HL-60 (cell line): ENCODE measurements around the gene WLS.
"Not testable (repeated sequence)": the region's sequence is repeated elsewhere in the genome, so short reads cannot be mapped to it uniquely, and the experiment has no call there.

Source experiments
- DNase-seq, 2 experiments: peaks; one replicate each; pipeline ENCODE4 v3.0.0-alpha.2; 2010 to 2020; ENCODE audit warnings: low read depth in 1 of 2, low spot score in 1 of 2
- H3K27ac ChIP-seq: fragments of 250-450 bp; sonication (Bioruptor Pico); replicated peaks from 2 replicates; pipeline ENCODE4 v1.5.1; 2020; ENCODE audit warnings: mild to moderate bottlenecking, moderate library complexity
- H3K27me3 ChIP-seq: fragments of 250-450 bp; sonication (Bioruptor Pico); 2 replicates; pipeline ENCODE4 v1.5.1; 2021; ENCODE audit warnings: mild to moderate bottlenecking, moderate library complexity; ENCODE audit not compliant: insufficient read depth, poor library complexity, severe bottlenecking
- H3K4me3 ChIP-seq: replicated peaks from 2 replicates; pipeline ENCODE4 v1.5.1; 2011; ENCODE audit warnings: mild to moderate bottlenecking, control low read depth, low read length; ENCODE audit not compliant: insufficient read depth
- GABPA ChIP-seq: IDR thresholded peaks from 2 replicates; pipeline ENCODE4 v1.6.1; 2012; ENCODE audit warnings: low read depth
- POLR2AphosphoS5 ChIP-seq: IDR thresholded peaks from 2 replicates; pipeline ENCODE4 v1.6.1; 2012; ENCODE audit warnings: low read depth
- SPI1 ChIP-seq: IDR thresholded peaks from 2 replicates; pipeline ENCODE4 v1.6.1; 2012; ENCODE audit warnings: low read depth, mild to moderate bottlenecking, borderline replicate concordance
- TF ChIP-seq, protein P1 (sequence below): IDR thresholded peaks from one replicate; pipeline ENCODE4 v1.5.1; 2011; ENCODE audit warnings: low read length, control low read depth, inconsistent platforms; ENCODE audit not compliant: insufficient read depth
- TF ChIP-seq, protein P2 (sequence below): IDR thresholded peaks from 2 replicates; pipeline ENCODE4 v1.6.1; 2012; ENCODE audit warnings: low read depth; ENCODE audit not compliant: insufficient replicate concordance

Gene WLS

DNA sequence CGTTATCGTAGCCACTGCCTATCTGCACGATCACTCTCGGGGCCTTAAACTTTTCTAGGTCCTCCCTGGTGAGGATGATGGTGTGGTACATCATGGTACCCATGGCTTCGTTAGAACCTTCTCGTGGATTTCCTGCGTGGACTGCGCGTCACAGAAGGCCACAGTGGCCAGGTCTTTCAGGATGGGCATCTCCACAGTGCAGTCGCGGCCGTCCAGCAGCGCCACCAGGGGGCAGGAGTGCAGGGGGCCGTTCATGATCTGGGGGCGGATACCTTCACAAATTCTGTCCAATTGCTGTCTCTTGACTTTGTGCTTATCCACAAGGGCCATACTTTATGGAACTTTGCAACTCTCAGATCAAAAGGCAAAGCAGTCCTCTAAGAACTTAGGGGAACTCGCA, 69.6 kb downstream of the WLS start:
- H3K4me3 ChIP-seq, result no peak overlapping the region
- no peaks in the 10 kb centered on the region for H3K27me3 ChIP-seq
- H3K27ac ChIP-seq, result no peak overlapping the region
- DNase-seq, result no peak
- TF ChIP-seq POLR2AphosphoS5 (no peak), GABPA (no peak), SPI1 (no peak)
- TF ChIP-seq, protein P1, sequence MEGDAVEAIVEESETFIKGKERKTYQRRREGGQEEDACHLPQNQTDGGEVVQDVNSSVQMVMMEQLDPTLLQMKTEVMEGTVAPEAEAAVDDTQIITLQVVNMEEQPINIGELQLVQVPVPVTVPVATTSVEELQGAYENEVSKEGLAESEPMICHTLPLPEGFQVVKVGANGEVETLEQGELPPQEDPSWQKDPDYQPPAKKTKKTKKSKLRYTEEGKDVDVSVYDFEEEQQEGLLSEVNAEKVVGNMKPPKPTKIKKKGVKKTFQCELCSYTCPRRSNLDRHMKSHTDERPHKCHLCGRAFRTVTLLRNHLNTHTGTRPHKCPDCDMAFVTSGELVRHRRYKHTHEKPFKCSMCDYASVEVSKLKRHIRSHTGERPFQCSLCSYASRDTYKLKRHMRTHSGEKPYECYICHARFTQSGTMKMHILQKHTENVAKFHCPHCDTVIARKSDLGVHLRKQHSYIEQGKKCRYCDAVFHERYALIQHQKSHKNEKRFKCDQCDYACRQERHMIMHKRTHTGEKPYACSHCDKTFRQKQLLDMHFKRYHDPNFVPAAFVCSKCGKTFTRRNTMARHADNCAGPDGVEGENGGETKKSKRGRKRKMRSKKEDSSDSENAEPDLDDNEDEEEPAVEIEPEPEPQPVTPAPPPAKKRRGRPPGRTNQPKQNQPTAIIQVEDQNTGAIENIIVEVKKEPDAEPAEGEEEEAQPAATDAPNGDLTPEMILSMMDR, result no peak
- TF ChIP-seq, protein P2, sequence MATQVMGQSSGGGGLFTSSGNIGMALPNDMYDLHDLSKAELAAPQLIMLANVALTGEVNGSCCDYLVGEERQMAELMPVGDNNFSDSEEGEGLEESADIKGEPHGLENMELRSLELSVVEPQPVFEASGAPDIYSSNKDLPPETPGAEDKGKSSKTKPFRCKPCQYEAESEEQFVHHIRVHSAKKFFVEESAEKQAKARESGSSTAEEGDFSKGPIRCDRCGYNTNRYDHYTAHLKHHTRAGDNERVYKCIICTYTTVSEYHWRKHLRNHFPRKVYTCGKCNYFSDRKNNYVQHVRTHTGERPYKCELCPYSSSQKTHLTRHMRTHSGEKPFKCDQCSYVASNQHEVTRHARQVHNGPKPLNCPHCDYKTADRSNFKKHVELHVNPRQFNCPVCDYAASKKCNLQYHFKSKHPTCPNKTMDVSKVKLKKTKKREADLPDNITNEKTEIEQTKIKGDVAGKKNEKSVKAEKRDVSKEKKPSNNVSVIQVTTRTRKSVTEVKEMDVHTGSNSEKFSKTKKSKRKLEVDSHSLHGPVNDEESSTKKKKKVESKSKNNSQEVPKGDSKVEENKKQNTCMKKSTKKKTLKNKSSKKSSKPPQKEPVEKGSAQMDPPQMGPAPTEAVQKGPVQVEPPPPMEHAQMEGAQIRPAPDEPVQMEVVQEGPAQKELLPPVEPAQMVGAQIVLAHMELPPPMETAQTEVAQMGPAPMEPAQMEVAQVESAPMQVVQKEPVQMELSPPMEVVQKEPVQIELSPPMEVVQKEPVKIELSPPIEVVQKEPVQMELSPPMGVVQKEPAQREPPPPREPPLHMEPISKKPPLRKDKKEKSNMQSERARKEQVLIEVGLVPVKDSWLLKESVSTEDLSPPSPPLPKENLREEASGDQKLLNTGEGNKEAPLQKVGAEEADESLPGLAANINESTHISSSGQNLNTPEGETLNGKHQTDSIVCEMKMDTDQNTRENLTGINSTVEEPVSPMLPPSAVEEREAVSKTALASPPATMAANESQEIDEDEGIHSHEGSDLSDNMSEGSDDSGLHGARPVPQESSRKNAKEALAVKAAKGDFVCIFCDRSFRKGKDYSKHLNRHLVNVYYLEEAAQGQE, result no peak

DNA sequence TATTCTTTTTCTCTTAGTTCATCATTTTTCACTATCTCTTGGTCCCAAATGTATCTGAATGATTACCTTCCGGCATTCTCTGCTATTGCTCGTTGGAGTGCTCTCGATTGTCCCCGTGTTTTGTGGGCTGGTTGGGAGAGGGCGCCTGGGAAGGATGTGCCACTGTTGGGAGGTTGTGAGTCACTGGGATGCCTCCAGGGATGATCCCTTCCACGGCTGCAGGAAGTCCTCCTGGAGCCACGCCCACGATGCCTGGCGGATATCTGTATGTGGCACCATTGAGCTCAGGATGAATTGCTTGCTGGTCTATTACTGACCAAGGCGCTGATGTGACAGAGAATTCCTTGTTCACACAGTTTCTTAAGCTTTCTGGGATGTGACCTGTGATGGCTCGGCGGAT, 70.7 kb downstream of the WLS start:
- H3K4me3 ChIP-seq, H3K27me3 ChIP-seq, H3K27ac ChIP-seq, DNase-seq: not testable (repeated sequence)

DNA sequence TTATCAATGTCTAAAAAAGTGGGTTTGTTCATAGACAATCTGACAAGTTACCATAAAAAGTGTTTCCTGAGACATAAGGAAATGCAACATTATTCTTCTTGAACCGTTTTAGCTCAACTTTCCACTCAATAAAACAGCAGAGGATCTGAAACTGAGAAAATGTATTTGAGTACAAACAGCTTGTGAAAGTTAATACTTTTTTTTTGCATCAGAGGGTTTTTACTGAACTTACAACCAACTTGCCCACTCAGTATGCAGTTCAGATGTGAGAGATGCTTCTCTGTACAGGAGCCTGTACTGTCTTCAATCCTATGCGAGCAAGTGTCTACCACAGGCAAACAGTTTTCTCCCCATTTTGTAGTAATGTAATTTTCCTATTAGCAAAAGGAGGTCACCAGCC, 71.4 kb downstream of the WLS start:
- not testable (repeated sequence) for H3K27me3 ChIP-seq, H3K4me3 ChIP-seq, DNase-seq, H3K27ac ChIP-seq

DNA sequence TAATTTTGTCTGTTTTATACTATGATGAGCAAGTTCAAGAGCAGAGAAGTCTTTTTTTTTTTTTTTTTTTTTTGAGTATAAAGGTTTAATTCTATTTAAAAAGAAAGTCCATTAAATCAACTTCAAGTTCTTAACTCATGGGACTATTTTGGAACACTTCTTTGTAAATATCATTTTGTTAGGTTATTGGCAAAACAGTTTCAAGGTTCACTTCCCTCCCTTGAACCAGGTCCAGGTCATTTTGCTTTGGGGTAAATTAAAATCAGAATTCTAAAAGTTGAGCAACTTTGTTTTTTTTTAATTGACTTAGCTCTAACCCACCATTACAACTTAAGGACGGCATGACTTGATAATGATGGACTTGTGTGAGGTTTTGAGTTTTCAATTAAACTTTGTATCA, 72.3 kb downstream of the WLS start:
- TF ChIP-seq SPI1, result no peak
- no peaks in the 10 kb centered on the region for H3K27me3 ChIP-seq
- no peak overlapping the region for H3K27ac ChIP-seq
- H3K4me3 ChIP-seq, result no peak overlapping the region
- DNase-seq, result no peak

DNA sequence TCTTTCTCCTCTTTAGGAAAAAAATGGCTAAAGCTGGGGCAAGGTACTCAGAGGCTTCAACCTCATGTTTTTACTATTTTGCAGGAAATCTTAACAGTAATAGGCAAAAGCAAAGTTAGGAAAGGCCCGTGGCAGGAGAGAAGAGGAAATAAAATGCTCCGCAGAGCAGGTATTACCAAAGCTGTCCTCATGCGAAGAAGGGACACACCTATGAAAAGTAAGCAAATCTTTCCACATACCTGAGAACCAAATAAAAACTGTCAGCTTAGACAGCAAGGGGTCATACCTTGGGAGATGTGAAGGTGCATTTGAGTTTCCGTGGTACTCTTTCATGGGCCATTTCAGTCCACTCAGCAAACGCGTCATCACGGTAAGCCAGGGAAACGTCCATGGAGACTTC, 73.5 kb downstream of the WLS start:
- peaks cover 3% of the 10 kb centered on the region for H3K27me3 ChIP-seq
- no peak for DNase-seq
- TF ChIP-seq, protein P2, result no peak
- TF ChIP-seq GABPA (no peak), POLR2AphosphoS5 (no peak), SPI1 (no peak)
- TF ChIP-seq, protein P1, result no peak
- H3K4me3 ChIP-seq, result no peak overlapping the region
- H3K27ac ChIP-seq, result no peak overlapping the region
